ENCODE measurements around the gene NDUFB7.
A peak's percentile ranks its signal among the peaks of the same experiment; 100 is the strongest.
"Not testable (repeated sequence)": the region's sequence is repeated elsewhere in the genome, so short reads cannot be mapped to it uniquely, and the experiment has no call there.

NDUFB7 gene

DNA sequence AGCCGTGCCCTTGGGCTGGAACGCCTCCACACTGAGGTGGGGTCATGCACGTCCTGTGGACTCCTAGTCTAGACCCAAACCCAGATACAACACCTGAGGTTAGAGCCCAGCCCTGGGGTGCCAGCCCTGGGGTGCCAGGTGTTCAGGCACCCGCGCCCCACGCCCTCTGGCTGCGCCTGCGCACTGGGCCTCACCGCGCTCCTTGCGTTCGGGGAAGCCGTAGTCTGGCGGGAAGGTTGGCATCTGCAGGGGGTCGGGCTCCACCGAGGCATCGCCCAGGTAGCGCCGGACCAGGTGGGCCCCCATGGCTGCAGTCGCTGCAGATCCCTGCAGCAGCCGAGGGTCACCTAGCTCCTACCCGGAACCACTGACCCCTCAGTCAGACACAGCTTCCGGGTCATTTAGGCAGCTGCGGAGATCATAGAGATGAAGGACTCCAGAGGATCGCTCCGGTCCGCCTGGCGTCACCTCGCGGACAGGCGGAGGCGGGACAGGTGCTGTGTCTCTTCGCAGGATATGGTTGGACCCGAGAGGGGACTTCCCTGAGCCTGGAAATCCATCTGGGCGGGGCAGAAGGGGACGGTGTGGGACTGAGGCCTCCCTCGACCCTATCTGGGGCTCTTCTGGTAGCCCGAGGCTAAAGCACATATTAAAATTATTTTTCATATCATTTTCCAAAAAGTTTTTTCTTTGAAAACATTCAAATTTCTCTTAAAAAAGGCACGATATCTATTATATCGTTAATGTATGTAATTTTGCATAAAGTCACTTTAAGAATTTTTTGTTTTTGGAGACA is at the start of gene NDUFB7:
Gene NDUFB7, minus strand, starts transcription at position 372 of the 796 bp plus-strand sequence. Its CDS starts 66 bp downstream, at position 306.
- DNase-seq = peak; percentile 90

DNA sequence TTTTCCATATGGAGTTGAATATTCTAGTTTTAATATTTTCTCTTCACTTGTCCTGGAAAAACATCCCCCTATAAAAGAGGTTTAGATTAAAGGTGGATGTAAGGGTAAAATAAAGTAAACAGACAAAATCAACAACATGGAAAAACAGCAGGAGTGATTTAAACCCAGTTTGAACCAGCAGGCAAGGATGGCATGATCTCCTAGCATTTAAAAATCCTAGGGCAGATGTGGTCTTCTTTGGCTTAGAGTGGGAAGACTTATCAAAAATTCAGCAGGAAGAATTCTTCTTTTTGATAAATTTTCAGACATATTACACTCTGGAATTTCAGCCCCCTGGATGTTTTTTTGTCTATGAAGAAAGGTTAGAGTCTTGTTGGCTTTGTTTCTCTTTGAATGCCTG is 47.5 kb upstream of the NDUFB7 start:
- no peak for DNase-seq

DNA sequence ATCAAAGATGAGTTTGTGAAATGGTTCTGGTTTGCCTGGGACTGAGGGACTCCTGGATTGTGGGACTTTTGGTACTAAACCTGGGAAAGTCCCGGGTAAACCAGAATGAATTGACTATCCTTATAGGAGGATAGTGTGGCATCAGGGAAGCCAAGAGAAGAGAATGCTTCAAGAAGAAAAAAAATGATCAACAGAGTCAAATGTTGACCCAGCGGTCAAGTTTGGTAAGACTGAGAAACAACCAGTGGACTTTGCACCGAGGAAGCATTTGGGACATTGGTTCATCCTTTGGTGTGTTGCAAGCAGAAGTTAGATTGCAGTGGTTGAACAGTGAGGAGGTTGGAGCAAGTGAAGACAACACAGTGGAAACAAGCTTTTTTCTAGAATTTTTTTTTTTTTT is 44.5 kb upstream of the NDUFB7 start:
- DNase-seq = no peak

DNA sequence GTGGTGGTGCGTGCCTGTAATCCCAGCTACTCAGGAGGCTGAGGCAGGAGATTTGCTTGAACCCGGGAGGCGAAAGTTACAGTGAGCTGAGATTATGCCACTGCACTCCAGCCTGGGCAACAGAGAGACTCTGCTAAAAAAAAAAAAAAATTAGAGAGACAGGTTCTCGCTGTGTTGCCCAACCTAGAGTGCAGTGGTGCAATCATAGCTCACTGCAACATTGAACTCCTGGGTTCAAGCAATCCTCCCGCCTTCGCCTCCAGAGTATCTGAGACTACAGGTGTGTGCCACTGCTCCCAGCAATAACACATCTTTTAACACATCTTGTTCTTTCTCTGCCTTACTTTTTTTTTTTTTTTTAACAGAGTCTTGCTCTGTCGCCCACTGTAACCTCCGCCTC is 43.8 kb upstream of the NDUFB7 start:
- DNase-seq = no peak

DNA sequence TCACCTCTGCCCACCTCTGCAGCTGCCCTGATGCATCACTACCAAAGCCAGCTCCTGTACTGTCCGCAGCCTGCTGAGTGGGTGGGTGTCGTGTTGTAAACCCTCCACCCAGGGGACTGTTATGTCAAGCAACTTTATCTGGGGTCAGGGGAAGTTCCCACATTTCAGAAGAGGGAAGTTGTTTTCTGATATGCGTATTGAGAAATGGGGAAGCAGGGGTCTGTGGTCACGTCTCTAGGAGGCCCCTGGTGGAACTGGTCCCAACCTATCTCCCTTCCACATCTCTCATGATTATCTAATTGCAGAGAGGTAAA is 42.2 kb upstream of the NDUFB7 start:
- no peak for DNase-seq

DNA sequence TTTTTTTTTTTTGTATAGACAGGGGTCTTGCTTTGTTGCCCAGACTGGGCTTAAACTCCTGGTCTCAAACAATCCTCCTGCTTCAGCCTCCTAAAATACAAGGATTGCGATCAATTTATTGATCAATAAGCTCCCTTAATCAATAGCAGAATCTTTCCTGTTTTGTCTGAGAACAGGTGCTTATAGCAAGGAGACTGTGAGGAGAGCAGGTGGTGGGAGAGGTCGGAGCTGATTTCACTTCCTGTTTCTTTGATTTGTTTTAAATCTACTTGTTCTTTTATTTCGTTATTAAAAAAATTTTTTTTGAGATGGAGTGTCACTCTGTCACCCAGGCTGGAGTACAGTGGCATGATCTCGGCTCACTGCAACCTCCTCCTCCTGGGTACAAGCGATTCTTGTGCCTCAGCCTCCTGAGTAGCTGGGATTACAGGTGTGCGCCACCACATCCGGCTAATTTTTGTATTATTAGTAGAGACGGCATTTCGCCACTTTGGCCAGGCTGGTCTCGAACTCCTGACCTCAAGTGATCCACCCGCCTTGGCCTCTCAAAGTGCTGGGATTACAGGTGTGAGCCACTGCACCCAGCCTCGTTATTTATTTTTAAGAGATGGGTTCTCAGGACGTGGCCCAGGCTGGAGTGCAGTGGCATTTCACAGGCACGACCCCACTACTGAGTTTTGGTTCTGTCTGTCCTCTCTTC is 41.7 kb upstream of the NDUFB7 start:
- DNase-seq = not testable (repeated sequence)

DNA sequence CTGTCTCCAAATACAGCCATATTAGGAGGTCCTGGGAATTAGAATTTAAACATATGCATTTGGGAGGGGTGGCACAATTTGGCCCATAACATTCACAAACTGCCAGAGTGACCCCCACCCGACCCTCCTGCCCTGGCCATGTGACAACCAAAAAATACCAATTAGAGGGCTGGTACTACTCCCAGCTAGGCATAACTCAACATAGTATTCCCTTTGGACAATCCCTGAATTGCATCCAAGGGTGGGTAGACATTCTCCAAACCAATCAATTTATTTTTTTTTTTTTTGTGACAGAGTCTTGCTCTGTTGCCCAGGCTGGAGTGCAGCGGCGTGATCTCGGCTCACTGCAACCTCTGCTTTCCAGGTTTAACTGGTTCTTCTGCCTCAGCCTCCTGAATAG is 40.8 kb upstream of the NDUFB7 start:
- DNase-seq = no peak

DNA sequence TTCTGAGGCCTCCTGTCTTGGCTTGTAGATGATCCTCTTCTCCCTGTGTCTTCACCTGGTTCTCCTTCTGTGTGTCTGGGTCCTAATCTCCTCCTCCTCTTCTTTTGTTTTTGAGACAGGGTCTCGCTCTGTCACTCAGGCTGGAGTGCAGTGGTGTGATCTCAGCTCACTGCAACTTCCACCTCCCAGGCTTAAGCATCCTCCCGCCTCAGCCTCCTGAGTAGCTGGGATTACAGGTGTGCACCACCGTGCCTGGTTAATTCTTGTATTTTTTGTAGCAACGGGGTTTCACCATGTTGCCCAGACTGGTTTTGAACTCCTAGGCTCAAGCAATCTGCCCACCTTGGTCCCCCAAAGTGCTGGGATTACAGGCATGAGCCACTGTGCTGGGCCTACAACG is 40.4 kb upstream of the NDUFB7 start:
- DNase-seq = not testable (repeated sequence)

DNA sequence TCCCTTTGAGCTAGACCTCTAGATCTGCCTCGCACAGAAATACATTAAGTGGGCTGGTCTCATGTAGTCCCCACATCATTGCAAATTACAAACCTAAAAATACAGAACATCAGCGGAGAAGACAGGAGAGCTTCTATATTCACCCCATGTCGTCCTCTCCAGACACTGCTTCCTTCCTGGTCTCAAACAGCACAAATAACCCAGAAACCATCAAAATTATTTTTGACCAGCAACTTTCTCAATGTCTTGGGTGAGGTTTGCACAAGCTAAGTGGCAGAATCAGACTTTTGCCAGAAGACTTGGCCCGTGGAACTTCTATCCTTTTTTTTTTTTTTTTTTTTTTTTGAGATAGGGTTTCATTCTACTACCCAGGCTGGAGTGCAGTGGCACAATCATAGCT is 39.2 kb upstream of the NDUFB7 start:
- no peak for DNase-seq

DNA sequence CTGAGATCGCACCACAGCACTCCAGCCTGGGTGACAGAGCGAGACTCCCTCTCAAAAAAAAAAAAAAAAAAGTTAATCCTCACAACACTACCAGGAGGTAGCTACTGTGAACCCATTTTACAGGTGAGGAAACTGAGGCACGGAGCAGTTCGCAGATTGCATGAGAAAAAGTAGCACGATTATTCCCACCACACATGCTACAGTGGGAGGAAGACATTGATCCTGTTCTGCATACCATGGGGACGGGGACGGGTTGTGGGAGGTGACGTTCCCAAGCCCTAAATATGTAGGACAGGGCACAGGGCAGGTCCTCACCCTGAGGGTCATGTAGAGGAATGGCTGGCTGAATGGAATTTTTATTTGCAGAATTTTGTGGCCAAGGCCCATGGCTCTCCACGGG is 34.8 kb upstream of the NDUFB7 start:
- DNase-seq = no peak

DNA sequence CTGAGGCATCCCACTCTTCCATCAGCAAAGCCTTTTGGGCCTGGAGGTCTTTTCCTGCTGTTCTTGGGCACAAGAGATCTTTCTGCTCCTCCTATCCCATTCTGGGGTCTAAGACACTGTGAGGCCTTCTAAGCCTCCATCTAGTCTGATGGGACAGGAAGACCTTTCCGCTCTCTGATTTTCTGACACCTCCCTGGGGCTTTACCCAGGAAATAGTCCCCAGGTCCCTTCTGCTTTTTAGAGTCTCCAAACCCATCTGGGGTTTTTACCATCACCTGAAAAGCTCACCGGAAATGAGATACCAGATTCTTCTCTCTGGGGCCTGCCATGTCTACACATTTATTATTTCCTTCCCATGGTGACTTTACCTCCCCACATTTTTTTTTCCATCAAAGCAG is 32.1 kb upstream of the NDUFB7 start:
- DNase-seq = no peak

DNA sequence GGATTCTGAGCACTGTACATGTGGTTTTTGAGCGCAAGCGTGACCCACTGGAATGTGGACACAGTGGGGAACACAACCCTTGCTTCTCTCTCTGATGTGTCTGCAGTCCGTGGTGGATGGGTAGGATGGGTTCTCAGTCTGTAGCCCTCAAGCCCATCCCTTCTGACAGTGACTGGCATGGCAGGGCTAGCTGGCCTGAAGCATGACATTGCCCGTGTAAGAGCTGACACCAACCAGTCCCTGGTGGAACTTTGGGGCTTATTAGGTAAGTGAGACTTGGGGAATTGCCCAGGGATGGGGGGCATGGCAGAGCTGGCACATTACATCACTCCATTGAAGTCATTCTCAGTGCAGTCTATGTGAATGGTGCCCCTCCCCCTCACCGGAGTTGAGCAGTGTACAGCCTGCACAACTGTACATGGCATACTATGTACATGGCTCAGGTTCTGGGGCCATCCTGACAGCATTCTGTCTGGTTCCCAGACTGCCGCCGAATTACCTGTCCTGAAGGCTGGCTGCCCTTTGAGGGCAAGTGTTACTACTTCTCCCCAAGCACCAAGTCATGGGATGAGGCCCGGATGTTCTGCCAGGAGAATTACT is 27.8 kb upstream of the NDUFB7 start:
- DNase-seq = no peak

DNA sequence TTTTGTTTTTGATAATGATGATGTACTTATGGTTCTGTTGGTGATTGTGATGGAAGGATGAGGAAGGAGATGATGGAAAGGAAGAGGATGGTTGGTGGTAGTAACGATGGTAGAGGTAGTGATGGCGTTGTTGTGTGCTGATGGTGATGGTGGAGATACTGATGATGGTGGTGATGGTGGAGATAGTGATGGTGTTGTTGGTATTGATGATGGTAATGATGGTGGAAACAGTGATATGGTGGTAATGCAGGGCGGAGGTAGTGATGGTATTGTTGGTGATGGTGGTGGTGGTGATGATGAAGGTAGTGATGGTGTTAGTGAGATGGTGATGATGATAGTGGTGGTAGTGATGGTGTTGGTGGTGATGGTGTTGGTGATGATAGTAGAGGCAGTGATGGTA is 23.7 kb upstream of the NDUFB7 start:
- DNase-seq = no peak

DNA sequence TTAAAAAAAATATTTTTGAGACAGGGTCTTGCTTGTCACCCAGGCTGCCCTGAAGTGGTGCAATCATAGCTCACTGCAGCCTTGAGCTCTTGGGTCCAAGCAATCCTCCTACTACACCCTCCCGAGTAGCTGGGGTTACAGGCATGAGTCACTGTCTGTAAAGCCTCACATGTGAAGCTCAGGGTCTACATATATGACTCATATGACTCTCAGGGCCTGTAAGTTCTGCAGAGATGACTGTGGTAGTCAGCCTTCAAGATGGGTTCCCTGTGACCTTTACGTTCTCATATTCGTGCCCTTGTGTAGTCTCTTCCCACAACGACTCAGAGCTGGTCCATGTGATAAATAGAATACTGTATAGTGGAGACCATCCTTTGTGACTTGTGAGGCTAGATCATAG is 17.6 kb upstream of the NDUFB7 start:
- not testable (repeated sequence) for DNase-seq

DNA sequence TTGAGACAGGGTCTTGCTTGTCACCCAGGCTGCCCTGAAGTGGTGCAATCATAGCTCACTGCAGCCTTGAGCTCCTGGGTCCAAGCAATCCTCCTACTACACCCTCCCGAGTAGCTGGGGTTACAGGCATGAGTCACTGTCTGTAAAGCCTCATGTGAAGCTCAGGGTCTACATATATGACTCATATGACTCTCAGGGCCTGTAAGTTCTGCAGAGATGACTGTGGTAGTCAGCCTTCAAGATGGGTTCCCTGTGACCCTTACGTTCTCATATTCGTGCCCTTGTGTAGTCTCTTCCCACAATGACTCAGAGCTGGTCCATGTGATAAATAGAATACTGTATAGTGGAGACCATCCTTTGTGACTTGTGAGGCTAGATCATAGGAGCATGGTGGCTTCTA is 13.3 kb upstream of the NDUFB7 start:
- not testable (repeated sequence) for DNase-seq

DNA sequence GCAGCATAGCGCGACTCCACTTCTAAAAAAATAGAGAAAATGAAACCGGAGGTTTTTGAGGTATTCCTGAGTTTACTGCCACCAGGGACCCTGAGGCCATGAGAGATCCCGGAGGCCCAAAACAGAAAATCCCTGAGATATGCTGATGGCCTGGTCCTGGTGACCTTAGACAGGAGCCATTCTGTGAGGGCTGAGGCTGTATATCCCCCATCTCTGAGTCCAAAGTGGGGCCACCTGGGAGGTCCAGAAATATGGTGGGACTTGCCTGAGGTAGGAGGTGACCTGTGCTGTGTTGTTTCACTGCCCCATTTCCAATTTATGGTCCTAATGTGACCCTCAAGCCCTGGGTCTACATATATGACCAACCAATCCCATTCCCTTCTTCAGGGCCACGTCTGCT is 12.5 kb upstream of the NDUFB7 start:
- not testable (repeated sequence) for DNase-seq

DNA sequence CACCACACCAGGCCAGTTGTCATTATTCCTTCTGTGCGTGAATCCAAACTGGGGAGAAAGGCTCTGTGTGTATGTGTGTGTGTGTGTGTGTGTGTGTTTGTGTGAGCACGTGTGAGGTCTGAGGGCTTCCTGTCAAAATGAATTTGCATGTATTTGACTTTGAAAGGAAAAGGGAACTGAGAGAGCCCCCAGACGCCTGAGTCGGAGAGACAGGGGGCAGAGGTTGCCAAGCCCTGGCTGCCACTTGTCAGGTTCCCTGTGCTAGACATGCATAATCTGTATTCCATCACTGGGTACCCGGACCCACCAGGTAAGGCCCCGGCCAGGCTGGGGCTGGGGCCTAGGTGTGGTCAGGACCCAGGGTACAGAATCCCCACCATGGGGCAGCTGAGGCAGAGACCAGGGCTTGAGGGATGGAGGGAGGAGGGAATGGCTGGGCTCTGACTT is 11.1 kb upstream of the NDUFB7 start, which contains the start of gene CLEC17A:
Gene CLEC17A, plus strand, starts transcription at position 191 of the 447 bp plus-strand sequence. Its CDS starts 77 bp downstream, at position 268.
- no peak for DNase-seq

DNA sequence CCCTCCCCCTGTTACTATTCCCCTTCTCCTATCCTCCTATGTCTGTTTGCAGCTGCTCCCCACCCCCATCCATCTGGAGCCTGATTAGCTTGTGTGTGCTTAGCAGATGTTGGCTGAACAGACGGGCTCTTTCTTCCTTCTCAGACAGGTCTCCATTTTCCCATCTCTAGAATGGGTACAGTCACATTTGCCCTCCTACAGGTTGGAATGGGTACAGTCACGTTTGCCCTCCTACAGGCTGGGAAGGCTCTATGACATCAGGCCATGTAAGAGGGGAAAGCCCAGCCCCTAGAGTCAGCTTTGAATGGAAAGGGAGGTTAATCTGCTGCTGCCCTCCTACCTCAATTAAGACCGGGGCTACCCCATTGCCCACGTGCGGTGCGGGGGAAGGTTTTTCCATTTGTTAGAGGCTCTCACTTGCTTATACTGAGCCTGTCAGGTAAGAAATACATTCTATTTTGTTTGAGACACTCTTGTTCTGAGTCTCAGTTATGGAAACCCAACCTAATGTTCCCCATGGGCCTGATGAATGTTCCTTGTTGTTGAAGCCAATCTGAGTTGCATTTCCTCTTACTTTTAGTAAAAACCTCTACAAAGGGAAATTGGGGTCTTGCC is 8.9 kb upstream of the NDUFB7 start:
- DNase-seq = no peak

DNA sequence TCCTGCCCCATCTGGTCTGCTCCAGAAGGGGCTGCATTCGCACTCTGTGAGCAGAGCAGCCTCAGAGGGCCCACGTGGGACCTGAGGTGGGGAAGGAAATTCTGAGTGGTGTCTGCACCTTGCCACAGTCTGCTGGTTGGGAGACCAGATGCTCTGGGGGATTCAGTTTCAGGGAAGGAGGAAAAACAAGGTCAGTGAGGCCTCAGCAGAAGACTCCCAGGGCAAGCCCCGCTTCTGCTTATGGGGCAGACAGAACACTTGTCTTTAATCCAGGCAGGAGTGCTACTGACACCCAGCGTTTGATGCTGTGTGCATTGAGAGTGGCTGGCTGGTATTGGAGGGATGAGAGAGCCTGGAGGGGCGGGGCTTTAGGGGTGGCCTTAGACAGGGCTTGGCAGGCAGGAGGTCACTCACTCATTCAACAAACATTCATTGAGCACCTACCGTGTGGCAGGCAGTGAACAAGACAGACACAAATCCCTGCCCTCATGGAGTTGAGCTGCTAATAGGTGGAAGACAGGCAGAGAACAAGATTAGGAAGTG is 6.1 kb upstream of the NDUFB7 start:
- no peak for DNase-seq

DNA sequence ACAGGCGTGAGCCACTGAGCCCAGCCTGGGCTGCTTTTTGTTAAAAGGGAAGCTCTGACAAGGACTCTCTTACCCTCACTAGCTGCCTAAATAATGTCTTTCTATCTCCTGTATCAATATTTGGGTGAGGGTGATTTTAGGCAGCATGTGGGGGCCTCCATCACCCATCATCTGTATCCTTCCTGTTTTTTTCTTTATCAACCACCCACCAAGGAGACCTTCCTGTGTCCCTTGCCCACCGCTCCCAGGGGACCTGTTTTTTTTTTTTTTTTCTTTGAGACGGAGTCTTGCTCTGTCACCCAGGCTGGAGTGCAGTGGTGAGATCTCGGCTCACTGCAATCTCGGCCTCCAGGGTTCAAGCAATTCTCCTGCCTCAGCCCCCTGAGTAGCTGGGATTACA is 5.4 kb upstream of the NDUFB7 start:
- DNase-seq = no peak

DNA sequence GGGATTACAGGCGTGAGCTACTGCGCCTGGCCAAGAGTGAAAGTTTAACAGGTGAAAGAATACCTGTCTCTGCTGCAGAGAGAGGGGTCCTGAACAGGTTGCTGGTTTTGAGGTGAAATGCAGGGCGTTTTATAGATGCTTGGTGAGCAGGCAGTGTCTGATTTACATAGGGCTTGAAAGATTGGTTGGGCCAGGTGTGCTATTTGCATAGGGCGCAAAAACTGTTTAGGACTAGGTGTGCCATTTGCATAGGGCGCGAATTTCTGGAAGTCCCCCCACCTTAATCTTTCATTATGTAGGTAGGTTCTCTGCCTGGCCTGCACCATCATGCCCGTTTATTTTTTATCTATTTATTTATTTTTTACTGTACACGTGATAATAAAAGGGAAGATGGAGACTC is 4.5 kb upstream of the NDUFB7 start:
- DNase-seq = no peak

DNA sequence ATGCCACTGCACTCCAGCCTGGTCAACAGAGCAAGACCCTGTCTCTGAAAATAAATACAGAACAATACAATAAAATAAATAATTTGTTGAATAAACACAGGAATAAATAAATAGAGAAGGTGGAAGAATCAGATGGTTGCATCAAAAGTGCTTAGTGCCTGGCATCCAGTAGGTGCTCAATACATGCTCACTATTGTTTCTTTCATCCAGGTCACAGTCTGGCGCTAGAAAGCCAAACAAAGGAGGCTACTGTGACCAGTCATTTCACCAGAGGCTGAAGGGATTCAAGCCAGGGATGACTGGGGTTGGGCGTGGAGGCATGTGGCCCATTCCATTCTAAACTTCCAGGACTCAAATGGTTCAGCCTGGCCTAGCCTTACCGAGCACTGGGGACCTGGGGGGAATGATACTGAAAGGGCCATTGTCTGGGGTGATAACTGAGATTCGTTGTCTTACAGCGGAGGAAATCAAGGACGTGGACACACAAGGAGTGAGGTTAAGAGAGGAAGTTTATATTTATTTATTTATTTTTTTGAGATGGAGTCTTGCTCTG is 3.6 kb upstream of the NDUFB7 start:
- DNase-seq = no peak
